Measurements from ENCODE around the gene PIF1.

Gene PIF1

DNA sequence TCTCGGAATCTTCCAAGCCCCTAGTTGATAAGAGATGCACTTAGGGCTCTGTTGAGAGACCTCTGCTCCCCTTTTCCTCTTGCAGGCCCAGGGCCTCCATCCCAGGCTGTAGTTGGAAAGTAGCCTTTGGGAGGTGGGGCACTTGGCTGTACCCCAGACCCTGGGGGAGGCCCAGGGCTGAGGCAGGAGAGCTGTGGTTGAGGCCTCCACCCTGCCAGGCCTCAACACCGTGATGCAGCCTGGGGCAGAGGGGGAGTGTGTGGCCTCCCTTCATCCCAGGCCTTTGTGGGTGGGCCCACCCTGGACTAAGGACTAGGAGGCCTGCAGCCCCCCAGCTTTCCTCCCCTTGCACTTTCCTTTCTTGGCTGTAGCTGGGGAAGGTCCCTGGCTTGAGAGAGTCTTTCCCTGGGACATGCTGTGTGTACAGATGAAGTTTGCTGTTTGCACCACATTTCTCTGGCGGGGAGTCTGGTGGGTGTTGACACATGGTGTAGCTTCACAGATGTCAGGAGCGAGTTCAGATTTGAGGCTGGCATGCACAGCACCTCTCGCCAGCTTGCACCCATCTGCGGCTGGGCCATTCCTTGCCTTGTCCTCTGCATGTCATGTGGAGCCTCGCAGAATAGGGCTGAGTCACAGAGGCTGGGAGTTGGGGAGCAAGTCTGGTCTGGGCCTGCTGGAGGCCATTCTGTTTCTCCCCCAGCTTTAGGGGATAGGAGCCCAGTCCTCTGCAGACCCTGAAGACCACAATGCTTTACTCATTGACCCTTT is 29.9 kb upstream of the PIF1 start:
- Mint-ChIP-seq H3K4me3 (no peak overlapping the region), H3K27ac (no peak overlapping the region), H3K9me3 (no peaks in the 10 kb centered on the region), H3K4me1 (ENCODE audit: low read depth) (peaks cover 35% of the 10 kb centered on the region), H3K36me3 (ENCODE audit: low read depth) (peaks cover 37% of the 10 kb centered on the region), H3K27me3 (ENCODE audit: low read depth) (no peaks in the 10 kb centered on the region)

DNA sequence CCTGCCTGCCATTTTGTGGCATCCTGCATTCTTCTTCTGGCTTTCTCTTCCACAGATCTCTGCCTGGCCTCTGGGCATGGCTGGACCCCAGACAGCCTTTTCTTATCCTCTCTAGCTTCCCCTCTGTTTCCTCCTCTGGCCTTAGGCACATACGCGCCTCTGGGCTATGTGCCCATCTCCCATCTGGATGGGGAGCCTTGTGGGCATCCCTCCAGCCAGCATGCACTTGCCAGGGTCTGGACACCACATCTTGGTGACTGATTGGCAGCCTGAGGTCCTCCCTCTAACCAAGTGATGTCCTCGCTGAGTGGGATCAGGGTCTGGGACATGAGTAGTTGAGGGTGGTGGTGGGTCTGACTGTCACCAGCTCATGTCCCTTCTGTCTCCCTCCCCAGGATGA is 29.1 kb upstream of the PIF1 start:
- Mint-ChIP-seq H3K9me3 (no peaks in the 10 kb centered on the region), H3K4me1 (ENCODE audit: low read depth) (peaks cover 36% of the 10 kb centered on the region), H3K27ac (peak overlapping the region; percentile 20), H3K27me3 (ENCODE audit: low read depth) (no peaks in the 10 kb centered on the region), H3K36me3 (ENCODE audit: low read depth) (peaks cover 36% of the 10 kb centered on the region), H3K4me3 (no peak overlapping the region)

DNA sequence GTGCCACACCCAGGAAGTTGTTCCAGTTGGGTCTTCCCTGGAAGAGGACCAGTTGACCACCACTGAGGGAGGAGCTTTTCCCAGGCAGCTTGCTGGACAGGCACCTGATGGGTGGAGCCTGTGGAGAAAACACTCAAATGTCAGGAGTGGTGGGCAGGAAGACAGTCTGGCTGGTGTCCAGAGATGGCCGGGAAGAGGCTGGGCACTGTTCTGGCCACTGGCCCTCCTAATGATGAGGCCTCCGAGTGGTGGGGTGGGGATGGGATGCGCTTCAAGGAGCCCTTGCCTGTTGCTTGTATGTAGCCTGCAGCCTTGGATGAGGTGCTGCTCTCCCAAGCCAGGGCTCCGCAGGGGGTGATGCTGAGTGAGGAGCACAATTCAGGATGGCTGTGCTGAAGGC is 28.6 kb upstream of the PIF1 start:
- no peak overlapping the region for H3K4me3 Mint-ChIP-seq
- H3K4me1 Mint-ChIP-seq (ENCODE audit: low read depth): peaks cover 36% of the 10 kb centered on the region
- H3K27me3 Mint-ChIP-seq (ENCODE audit: low read depth): no peaks in the 10 kb centered on the region
- H3K9me3 Mint-ChIP-seq: no peaks in the 10 kb centered on the region
- H3K27ac Mint-ChIP-seq: no peak overlapping the region
- peaks cover 36% of the 10 kb centered on the region for H3K36me3 Mint-ChIP-seq (ENCODE audit: low read depth)

- Mint-ChIP-seq H3K4me1 (ENCODE audit: low read depth) (peaks cover 33% of the 10 kb centered on the region), H3K4me3 (no peak overlapping the region), H3K27ac (peak overlapping the region; percentile 36), H3K27me3 (ENCODE audit: low read depth) (no peaks in the 10 kb centered on the region), H3K36me3 (ENCODE audit: low read depth) (peaks cover 39% of the 10 kb centered on the region), H3K9me3 (no peaks in the 10 kb centered on the region)
These were observed 26.0 kb upstream of the PIF1 start for GRCh38 chr15:64851503-64851840.

DNA sequence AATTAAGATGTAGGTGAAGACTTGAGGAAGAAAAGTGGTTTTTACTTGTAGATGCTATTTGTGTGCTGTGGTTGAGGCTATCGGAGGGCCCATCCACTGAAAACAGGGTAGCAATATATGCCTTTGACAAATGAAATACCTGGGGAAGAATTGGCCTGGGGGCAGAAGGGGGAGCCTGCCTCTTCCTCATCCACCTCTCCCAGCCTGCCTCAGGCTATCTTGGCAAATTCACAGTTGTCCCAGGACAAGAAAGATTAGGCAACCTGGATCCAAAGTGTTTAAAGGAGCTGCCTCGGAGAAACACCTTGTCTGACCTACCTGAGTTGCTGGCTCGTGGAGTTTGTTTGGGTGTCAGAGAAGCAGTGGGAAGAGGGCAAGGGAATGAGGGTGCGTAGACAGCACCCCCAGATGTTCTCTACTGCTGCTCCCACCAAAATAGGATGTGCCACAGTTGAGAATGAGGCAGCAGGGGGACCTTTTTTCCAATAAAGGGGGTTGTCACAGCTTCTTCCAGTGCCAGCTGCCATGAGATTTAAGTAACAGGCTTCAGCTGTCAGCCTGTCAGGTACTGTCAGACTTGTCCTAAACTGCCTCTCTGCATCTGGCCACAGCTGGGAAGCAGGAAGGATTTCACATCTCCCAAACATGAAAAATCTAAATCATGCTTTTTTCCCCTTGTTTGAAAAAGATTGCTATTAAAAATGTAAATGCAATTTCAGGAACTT is 25.5 kb upstream of the PIF1 start:
- Mint-ChIP-seq H3K27ac (no peak overlapping the region), H3K4me3 (no peak overlapping the region), H3K9me3 (no peaks in the 10 kb centered on the region), H3K27me3 (ENCODE audit: low read depth) (no peaks in the 10 kb centered on the region), H3K4me1 (ENCODE audit: low read depth) (peaks cover 31% of the 10 kb centered on the region), H3K36me3 (ENCODE audit: low read depth) (peaks cover 34% of the 10 kb centered on the region)

- H3K27me3 Mint-ChIP-seq (ENCODE audit: low read depth): no peaks in the 10 kb centered on the region
- H3K4me1 Mint-ChIP-seq (ENCODE audit: low read depth): peaks cover 48% of the 10 kb centered on the region
- no peak overlapping the region for H3K4me3 Mint-ChIP-seq
- no peak overlapping the region for H3K27ac Mint-ChIP-seq
- H3K36me3 Mint-ChIP-seq (ENCODE audit: low read depth): peaks cover 30% of the 10 kb centered on the region
- no peaks in the 10 kb centered on the region for H3K9me3 Mint-ChIP-seq
These were observed 22.6 kb upstream of the PIF1 start for GRCh38 chr15:64847876-64848716.

GRCh38 chr15:64847448-64847847 is 22.0 kb upstream of the PIF1 start:
- peaks cover 52% of the 10 kb centered on the region for H3K4me1 Mint-ChIP-seq (ENCODE audit: low read depth)
- no peak overlapping the region for H3K27ac Mint-ChIP-seq
- H3K27me3 Mint-ChIP-seq (ENCODE audit: low read depth): no peaks in the 10 kb centered on the region
- H3K36me3 Mint-ChIP-seq (ENCODE audit: low read depth): peaks cover 30% of the 10 kb centered on the region
- H3K4me3 Mint-ChIP-seq: no peak overlapping the region
- no peaks in the 10 kb centered on the region for H3K9me3 Mint-ChIP-seq

GRCh38 chr15:64847016-64847415 is 21.6 kb upstream of the PIF1 start:
- Mint-ChIP-seq H3K9me3 (no peaks in the 10 kb centered on the region), H3K36me3 (ENCODE audit: low read depth) (peaks cover 28% of the 10 kb centered on the region), H3K27me3 (ENCODE audit: low read depth) (no peaks in the 10 kb centered on the region), H3K4me1 (ENCODE audit: low read depth) (peaks cover 52% of the 10 kb centered on the region), H3K27ac (no peak overlapping the region), H3K4me3 (no peak overlapping the region)

DNA sequence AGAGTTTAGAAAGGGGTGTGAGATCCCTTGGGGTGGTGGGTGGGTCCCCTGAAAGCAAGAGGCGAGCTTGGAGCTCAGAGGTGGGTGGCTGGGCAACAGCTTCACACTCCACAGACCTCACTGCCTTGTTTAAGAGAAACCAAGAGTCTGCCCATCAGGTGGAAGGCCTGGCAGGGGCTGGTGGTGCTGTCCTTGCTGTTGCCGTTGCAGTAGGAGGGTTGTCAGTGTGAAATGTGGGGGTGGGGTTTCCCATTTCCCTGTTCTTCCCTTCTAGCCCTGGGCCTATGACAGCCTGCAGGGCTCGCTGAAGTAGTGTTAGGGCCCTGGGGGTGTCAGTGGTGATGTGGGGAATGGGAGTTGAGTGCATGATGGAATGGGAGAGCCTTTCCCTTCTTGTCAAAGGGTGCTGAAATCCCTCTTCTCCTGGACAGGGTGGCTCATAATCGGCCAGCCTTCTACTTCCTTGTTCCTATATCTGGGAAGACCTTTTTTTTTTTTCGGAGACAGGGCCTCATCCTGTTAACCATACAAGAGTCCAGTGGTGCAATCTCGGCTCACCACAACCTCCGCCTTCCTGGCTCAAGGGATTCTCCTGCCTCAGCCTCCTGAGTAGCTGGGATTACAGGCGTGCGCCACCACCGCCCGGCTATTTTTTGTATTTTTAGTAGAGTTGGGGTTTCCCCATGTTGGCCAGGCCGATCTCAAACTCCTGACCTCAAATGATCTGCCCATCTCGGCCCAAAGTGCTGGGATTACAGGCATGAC is 20.6 kb upstream of the PIF1 start:
- H3K4me1 Mint-ChIP-seq (ENCODE audit: low read depth): peaks cover 50% of the 10 kb centered on the region
- H3K36me3 Mint-ChIP-seq (ENCODE audit: low read depth): peaks cover 21% of the 10 kb centered on the region
- H3K27me3 Mint-ChIP-seq (ENCODE audit: low read depth): no peaks in the 10 kb centered on the region
- peak overlapping the region; percentile 14 for H3K4me3 Mint-ChIP-seq
- peak overlapping the region; percentile 55 for H3K27ac Mint-ChIP-seq
- no peaks in the 10 kb centered on the region for H3K9me3 Mint-ChIP-seq

- H3K9me3 Mint-ChIP-seq: no peaks in the 10 kb centered on the region
- no peaks in the 10 kb centered on the region for H3K27me3 Mint-ChIP-seq (ENCODE audit: low read depth)
- H3K4me3 Mint-ChIP-seq: peak overlapping the region; percentile 96
- peaks cover 15% of the 10 kb centered on the region for H3K36me3 Mint-ChIP-seq (ENCODE audit: low read depth)
- peak overlapping the region; percentile 74 for H3K27ac Mint-ChIP-seq
- peaks cover 53% of the 10 kb centered on the region for H3K4me1 Mint-ChIP-seq (ENCODE audit: low read depth)
These were observed 19.8 kb upstream of the PIF1 start for GRCh38 chr15:64845183-64845611.

DNA sequence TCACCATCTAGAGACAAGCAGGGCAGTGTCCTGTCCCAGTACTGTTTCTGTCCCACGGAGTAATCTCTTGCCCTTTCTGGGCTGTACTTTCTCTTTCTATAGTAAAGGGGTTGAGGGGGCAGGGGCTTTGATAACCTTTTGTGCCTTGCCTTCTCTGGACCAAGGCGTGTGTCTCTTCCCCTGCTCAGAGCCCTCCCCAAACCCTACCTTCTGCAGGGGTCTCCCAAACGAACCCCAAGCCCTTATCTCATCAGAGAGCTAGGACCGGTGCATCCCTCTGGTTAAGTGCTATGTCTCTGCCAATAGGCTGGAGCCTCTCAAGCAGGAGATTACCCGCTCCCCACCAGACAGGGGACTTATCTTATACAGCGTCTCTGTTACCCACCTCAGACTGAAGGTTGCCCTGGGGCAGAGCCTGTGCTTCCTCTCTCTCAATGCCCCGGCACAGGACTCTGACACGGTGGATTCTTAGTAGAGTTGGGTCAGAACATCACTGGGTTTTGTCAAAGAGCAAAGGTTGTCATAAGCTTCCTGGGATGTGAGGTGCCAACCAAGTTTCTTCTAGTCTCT is 19.2 kb upstream of the PIF1 start:
- H3K27me3 Mint-ChIP-seq (ENCODE audit: low read depth): no peaks in the 10 kb centered on the region
- H3K4me1 Mint-ChIP-seq (ENCODE audit: low read depth): peaks cover 56% of the 10 kb centered on the region
- peaks cover 15% of the 10 kb centered on the region for H3K36me3 Mint-ChIP-seq (ENCODE audit: low read depth)
- peak overlapping the region; percentile 96 for H3K4me3 Mint-ChIP-seq
- H3K27ac Mint-ChIP-seq: peak overlapping the region; percentile 74
- no peaks in the 10 kb centered on the region for H3K9me3 Mint-ChIP-seq

GRCh38 chr15:64843991-64844390 is 18.5 kb upstream of the PIF1 start:
- Mint-ChIP-seq H3K4me3 (peak overlapping the region; percentile 96), H3K9me3 (no peaks in the 10 kb centered on the region), H3K36me3 (ENCODE audit: low read depth) (peaks cover 15% of the 10 kb centered on the region), H3K27me3 (ENCODE audit: low read depth) (no peaks in the 10 kb centered on the region), H3K4me1 (ENCODE audit: low read depth) (peaks cover 57% of the 10 kb centered on the region), H3K27ac (peak overlapping the region; percentile 74)

GRCh38 chr15:64842986-64843561 is 17.6 kb upstream of the PIF1 start:
- Mint-ChIP-seq H3K4me1 (ENCODE audit: low read depth) (peaks cover 62% of the 10 kb centered on the region), H3K4me3 (peak overlapping the region; percentile 96), H3K36me3 (ENCODE audit: low read depth) (peaks cover 9% of the 10 kb centered on the region), H3K27me3 (ENCODE audit: low read depth) (no peaks in the 10 kb centered on the region), H3K9me3 (no peaks in the 10 kb centered on the region), H3K27ac (peak overlapping the region; percentile 85)
